ENCODE results near the gene TARBP1. TPM values are rescaled to one million over a fixed set of nuclear protein-coding genes. Genes with fewer than 3 reads are reported as not detected.
A peak's percentile ranks its signal among the peaks of the same experiment; 100 is the strongest.
"Not testable (repeated sequence)": the region's sequence is repeated elsewhere in the genome, so short reads cannot be mapped to it uniquely, and the experiment has no call there.

Gene TARBP1
- total RNA-seq, 1 experiment from 2014 or later: 14.8 TPM

GRCh38 chr1:234406871-234407270 is 72.1 kb downstream of the TARBP1 start:
- Histone ChIP-seq H3K36me3 (peaks cover 3% of the 10 kb centered on the region), H3K4me3 (no peak overlapping the region), H3K27me3 (no peaks in the 10 kb centered on the region), H3K9me3 (replicated peaks) (no peaks in the 10 kb centered on the region), H3K4me1 (no peaks in the 10 kb centered on the region), H3K27ac (no peak overlapping the region)
- DNase-seq: no peak

GRCh38 chr1:234405676-234406075 is 73.3 kb downstream of the TARBP1 start:
- no peaks in the 10 kb centered on the region for H3K4me1 ChIP-seq
- H3K4me3 ChIP-seq: no peak overlapping the region
- DNase-seq: no peak

GRCh38 chr1:234402939-234403338 is 76.0 kb downstream of the TARBP1 start:
- Histone ChIP-seq H3K4me1 (no peaks in the 10 kb centered on the region), H3K4me3 (no peak overlapping the region), H3K27ac (no peak overlapping the region), H3K36me3 (no peaks in the 10 kb centered on the region), H3K27me3 (no peaks in the 10 kb centered on the region), H3K9me3 (replicated peaks) (no peaks in the 10 kb centered on the region)
- DNase-seq: no peak

More at GRCh38 chr1:234405676-234406075, 73.3 kb downstream of the TARBP1 start:
- H3K27me3 ChIP-seq: no peaks in the 10 kb centered on the region
- H3K36me3 ChIP-seq: peaks cover 3% of the 10 kb centered on the region; the same call in 1 of the 2 replicates
- H3K27ac ChIP-seq: no peak overlapping the region
- H3K9me3 ChIP-seq (replicated peaks): no peaks in the 10 kb centered on the region

DNA sequence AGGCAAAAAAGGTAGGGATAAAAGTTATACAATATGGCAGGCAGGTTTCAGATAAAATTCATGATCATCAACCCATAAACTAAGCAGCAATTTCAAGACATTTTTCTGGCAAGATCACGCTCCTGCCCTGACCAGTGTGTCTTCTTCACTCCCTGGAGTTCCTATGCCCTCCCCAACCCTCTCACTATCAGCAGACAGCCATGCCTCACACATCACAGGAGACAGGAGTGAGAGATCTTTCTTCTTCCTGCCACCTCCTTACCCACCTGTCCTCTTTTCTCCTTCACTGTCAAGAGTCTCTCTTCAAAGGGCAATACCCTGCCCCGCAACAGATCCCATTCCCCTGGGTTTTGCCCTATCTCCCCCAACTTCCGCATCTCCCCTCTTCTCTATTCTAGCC is 77.3 kb downstream of the TARBP1 start:
- Histone ChIP-seq H3K36me3 (no peaks in the 10 kb centered on the region), H3K9me3 (replicated peaks) (no peaks in the 10 kb centered on the region), H3K27me3 (no peaks in the 10 kb centered on the region), H3K27ac (no peak overlapping the region), H3K4me3 (no peak overlapping the region), H3K4me1 (no peaks in the 10 kb centered on the region)
- no peak for DNase-seq

DNA sequence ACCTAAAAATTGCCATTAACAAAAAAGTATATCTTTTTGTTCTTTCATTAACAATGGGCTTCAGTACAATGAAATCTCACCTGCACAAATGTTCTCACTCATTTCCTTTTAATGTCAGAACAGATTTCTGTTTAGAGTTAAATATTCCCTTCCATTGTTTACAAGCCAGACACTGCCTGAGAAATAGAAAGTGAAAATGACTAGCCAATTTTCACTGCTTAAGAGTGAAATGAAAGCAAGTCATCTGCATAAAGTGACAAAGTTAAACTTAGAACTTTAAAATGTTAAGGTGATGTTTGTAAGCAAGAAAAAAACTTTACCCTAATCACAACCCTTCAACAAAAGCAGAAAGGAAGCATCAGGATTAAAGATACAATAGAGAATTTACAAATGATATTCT is 78.2 kb downstream of the TARBP1 start:
- Histone ChIP-seq H3K36me3 (no peaks in the 10 kb centered on the region), H3K9me3 (replicated peaks) (no peaks in the 10 kb centered on the region), H3K4me3 (no peak overlapping the region), H3K4me1 (no peaks in the 10 kb centered on the region), H3K27me3 (no peaks in the 10 kb centered on the region), H3K27ac (no peak overlapping the region)
- DNase-seq: no peak

- H3K4me1 ChIP-seq; H3K9me3 ChIP-seq (replicated peaks); H3K27ac ChIP-seq; H3K4me3 ChIP-seq; DNase-seq; H3K36me3 ChIP-seq; H3K27me3 ChIP-seq: not testable (repeated sequence)
These were observed 79.5 kb downstream of the TARBP1 start for GRCh38 chr1:234399515-234399914.

DNA sequence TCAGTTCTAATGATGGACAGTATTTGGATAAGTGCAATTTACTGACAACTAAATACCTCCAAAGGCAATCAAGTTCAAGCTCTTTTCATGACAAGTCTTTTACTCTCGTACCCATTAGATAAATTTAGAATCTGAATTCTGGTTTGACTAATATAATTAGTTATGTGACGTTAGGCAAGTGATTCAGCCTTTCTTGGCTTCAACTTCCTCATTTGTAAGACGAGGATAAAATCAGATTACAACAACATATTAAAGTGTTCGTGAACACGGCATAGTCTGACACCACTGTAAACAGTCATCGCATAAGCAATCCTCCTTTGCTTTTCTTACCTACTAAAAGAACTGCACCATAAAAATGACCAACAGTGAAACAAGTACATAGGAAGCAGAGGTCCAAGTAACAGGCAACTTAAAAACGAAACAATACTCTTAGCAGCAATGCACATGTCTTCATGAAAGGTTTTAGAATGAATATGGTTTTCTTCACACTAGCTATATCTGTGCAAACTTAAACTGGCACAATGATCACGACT is 80.1 kb downstream of the TARBP1 start:
- Histone ChIP-seq H3K9me3 (replicated peaks) (no peaks in the 10 kb centered on the region), H3K4me3 (no peak overlapping the region), H3K27ac (no peak overlapping the region), H3K27me3 (no peaks in the 10 kb centered on the region), H3K36me3 (no peaks in the 10 kb centered on the region), H3K4me1 (no peaks in the 10 kb centered on the region)
- no peak for DNase-seq

DNA sequence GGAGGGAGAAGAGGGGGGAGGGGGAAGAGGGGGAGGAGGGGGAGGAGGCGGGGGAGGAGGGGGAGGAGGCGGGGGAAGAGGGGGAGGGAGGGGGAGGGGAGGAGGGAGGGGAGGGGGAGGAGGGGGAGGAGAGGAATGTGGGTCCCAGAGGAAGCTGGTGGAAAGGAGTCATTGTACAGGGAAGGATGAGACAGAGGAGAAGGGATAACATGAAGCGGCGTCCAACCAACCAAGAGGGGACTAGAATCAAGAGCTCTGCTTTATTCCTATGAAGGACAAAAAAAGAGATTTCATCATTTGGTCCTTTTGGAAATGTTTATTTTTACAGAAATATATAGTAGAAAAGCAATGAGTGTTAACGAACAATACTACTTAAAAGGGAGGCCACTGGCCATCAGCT is 81.2 kb downstream of the TARBP1 start:
- DNase-seq: peak in 1 of 2 experiments; percentile 4
- H3K4me1 ChIP-seq: no peaks in the 10 kb centered on the region
- no peak overlapping the region for H3K4me3 ChIP-seq
- H3K9me3 ChIP-seq (replicated peaks): no peaks in the 10 kb centered on the region
- H3K27ac ChIP-seq: no peak overlapping the region
- no peaks in the 10 kb centered on the region for H3K27me3 ChIP-seq
- no peaks in the 10 kb centered on the region for H3K36me3 ChIP-seq

GRCh38 chr1:234396871-234397270 is 82.1 kb downstream of the TARBP1 start:
- H3K4me3 ChIP-seq: no peak overlapping the region

DNA sequence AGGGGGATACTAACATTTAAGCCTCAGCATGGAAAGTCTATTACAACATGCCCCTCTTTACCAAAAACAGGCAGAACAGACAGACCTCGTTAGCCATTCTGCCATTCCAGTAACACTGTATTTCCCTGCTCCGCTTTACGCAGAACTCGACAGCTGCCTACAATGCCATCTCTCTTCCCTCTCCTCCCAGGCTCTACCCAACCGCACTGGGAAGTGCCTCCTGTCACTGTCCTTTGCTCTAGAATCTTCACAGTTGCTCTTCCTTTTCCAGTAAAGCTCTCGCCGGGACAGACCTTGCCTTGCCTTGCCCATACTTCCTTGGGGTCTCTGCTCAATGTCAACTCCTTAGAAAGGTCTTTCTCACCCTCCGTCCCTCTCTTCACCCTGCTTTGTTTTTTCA is 82.9 kb downstream of the TARBP1 start:
- Histone ChIP-seq H3K27ac (no peak overlapping the region), H3K36me3 (peaks cover 4% of the 10 kb centered on the region; the same call in 1 of the 2 replicates), H3K4me1 (no peaks in the 10 kb centered on the region), H3K4me3 (no peak overlapping the region), H3K27me3 (no peaks in the 10 kb centered on the region), H3K9me3 (replicated peaks) (no peaks in the 10 kb centered on the region)
- DNase-seq: no peak

More at GRCh38 chr1:234396871-234397270, 82.1 kb downstream of the TARBP1 start:
- Histone ChIP-seq H3K27me3 (no peaks in the 10 kb centered on the region), H3K27ac (no peak overlapping the region), H3K9me3 (replicated peaks) (no peaks in the 10 kb centered on the region), H3K4me1 (no peaks in the 10 kb centered on the region), H3K36me3 (no peaks in the 10 kb centered on the region)
- DNase-seq: no peak

DNA sequence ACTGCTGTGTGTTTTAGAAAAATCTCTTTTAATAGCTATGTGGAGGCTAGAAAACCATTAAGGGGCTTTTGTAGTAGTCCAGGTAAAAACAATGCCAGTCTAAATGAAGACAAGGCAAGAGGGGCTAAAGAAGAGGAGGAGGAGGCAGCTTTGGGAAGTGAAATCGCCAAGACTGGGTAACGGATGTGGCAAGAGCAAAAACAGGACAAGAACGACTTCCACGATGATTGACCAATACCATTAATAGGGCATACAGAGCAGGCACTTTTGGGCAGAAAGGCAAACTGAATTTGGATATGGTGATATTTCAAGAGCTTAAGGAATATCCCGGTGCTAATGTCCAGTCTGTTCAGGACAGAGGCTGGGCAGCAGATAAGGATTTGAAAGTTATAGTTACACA is 83.7 kb downstream of the TARBP1 start:
- no peak overlapping the region for H3K27ac ChIP-seq
- no peaks in the 10 kb centered on the region for H3K4me1 ChIP-seq
- DNase-seq: no peak
- peaks cover 4% of the 10 kb centered on the region; the same call in 1 of the 2 replicates for H3K36me3 ChIP-seq
- no peaks in the 10 kb centered on the region for H3K27me3 ChIP-seq
- no peaks in the 10 kb centered on the region for H3K9me3 ChIP-seq (replicated peaks)
- H3K4me3 ChIP-seq: no peak overlapping the region

GRCh38 chr1:234393190-234393589 is 85.8 kb downstream of the TARBP1 start:
- Histone ChIP-seq H3K9me3 (replicated peaks) (no peaks in the 10 kb centered on the region), H3K27ac (no peak overlapping the region), H3K36me3 (peaks cover 4% of the 10 kb centered on the region; the same call in 1 of the 2 replicates), H3K4me3 (no peak overlapping the region), H3K27me3 (no peaks in the 10 kb centered on the region), H3K4me1 (no peaks in the 10 kb centered on the region)
- DNase-seq: no peak

DNA sequence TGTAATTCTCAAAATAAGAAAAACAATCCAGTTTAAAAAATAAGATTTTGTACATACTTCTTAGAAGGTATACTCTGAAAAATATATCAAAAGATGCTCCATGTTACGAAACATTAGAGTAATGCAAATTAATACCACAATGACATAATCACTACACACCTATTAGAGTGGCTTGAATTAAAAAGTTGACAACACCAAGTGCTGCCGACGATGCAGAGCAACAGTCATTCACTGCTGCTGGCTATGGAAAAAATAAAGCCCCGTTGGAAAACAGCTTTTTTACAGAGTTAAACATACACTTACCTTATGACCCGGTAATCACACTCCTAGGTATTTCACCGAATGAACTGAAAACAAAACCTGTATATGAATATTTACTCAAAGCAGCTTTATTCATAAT is 90.9 kb downstream of the TARBP1 start:
- Histone ChIP-seq H3K27ac (no peak overlapping the region), H3K27me3 (no peaks in the 10 kb centered on the region), H3K36me3 (peaks cover 17% of the 10 kb centered on the region), H3K4me3 (no peak overlapping the region), H3K4me1 (no peaks in the 10 kb centered on the region), H3K9me3 (replicated peaks) (no peaks in the 10 kb centered on the region)
- DNase-seq: no peak

DNA sequence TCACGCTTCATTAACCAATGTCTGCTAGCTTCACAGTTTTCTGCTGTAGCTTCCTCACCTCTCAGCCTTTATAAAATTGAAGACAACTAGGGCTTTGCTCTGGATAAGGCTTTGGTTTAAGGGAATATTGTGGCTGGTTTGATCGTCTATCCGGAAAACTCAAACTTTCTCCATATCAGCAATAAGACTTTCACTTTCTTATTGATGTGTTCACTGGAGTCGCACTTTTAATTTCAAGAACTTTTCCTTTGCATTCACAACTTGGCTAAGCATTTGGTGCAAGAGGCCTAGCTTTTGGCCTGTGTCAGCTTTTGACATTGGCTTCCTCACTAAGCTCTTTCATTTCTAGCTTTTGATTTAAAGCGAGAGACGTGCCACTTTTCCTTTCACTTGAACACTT is 92.9 kb downstream of the TARBP1 start:
- peaks cover 18% of the 10 kb centered on the region for H3K36me3 ChIP-seq
- no peak overlapping the region for H3K4me3 ChIP-seq
- no peak for DNase-seq
- no peak overlapping the region for H3K27ac ChIP-seq
- H3K27me3 ChIP-seq: no peaks in the 10 kb centered on the region
- H3K4me1 ChIP-seq: no peaks in the 10 kb centered on the region
- H3K9me3 ChIP-seq (replicated peaks): no peaks in the 10 kb centered on the region

DNA sequence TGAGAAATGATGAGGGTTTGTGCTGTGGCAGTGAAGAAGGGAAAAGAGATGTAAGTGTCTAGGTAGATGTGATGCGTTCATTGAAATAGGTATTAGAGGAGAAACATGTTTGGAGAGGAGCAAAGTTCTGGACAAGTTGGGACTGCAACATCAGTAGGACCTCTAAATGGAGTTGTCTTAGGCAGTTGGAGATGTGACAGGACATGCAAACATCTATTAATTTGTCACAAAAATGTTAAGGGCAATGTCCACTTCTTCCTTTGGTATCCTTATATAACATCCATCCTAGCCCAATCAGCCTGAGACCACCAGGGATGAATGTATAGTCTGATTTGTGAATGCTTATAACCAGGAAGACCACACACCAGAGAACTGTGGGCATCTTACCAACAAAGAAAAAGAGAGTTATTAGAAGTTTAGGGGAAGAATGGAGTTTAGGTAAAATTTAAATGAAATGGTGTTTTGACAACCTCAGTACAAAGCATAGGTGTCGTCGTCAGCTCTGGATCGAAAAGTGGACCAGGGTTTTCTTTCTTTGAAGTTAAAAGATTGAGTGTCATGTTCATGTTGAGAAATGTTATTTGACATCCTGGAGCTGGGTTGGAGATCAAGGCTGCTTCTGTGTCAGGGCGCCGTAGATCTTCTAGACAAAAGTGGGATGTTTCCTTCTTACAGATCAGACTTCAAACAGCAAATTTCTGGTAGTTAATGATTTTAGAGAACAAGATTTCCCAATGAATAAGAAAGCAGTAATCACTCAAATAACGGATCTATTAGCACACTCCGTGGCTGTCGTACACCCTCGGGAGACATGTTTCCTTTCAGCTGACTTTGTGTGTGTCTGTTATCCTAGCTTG is 97.1 kb downstream of the TARBP1 start:
- no peak overlapping the region for H3K4me3 ChIP-seq
- DNase-seq: no peak

More for the DNA sequence above, 97.1 kb downstream of the TARBP1 start:
- Histone ChIP-seq H3K27ac (no peak overlapping the region), H3K4me1 (no peaks in the 10 kb centered on the region), H3K9me3 (replicated peaks) (no peaks in the 10 kb centered on the region), H3K36me3 (peaks cover 32% of the 10 kb centered on the region), H3K27me3 (no peaks in the 10 kb centered on the region)
